Breast epithelium (tissue), 3 donors: ENCODE results near the gene SIGLEC9.

Source experiments
- POLR2A ChIP-seq: fragments of 450-650 bp; IDR thresholded peaks from one replicate; pipeline ENCODE4 v1.6.1; 2016; ENCODE audit warnings: antibody characterized with exemption, mild to moderate bottlenecking, moderate library complexity
- TF ChIP-seq, protein P1 (sequence below), 3 donors: fragments of 450-650 bp; IDR thresholded peaks; one replicate each; pipeline ENCODE4 v1.5.1; 2016 to 2017; ENCODE audit warnings: antibody characterized with exemption in 3 of 3, mild to moderate bottlenecking in 3 of 3, moderate library complexity in 3 of 3

DNA sequence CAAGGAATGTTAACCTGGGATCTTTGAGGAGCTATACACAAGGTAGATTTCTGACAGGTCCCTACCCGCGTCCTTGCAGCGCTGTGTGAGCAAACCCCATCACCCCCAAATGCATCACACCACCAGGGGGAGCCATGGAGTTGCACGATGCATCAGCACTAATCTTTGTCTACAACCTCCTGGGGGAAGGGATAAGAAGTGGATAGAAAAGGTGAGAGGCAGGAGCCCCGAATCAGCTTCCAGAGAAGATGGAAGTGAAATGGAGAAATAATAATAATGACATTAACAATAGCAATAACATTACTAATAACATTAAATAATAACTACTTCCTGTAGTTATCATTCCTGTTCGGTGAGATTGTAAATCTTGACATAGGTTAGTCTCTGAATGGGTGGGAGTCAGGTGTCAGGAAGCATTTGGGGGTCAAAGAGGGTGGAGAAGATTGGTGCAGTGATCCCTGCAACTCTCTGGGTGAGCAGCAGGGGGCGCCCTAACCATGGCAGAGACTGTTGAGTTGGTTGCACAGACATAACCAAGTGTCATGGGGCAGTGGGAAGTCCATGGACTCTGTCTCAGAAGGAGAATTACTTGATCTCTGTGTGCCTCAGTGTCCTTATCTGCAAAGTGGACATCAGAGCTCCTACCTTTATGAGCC lies 33.9 kb downstream of the SIGLEC9 start:
- TF ChIP-seq POLR2A: no peak
- TF ChIP-seq, protein P1, sequence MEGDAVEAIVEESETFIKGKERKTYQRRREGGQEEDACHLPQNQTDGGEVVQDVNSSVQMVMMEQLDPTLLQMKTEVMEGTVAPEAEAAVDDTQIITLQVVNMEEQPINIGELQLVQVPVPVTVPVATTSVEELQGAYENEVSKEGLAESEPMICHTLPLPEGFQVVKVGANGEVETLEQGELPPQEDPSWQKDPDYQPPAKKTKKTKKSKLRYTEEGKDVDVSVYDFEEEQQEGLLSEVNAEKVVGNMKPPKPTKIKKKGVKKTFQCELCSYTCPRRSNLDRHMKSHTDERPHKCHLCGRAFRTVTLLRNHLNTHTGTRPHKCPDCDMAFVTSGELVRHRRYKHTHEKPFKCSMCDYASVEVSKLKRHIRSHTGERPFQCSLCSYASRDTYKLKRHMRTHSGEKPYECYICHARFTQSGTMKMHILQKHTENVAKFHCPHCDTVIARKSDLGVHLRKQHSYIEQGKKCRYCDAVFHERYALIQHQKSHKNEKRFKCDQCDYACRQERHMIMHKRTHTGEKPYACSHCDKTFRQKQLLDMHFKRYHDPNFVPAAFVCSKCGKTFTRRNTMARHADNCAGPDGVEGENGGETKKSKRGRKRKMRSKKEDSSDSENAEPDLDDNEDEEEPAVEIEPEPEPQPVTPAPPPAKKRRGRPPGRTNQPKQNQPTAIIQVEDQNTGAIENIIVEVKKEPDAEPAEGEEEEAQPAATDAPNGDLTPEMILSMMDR (IDR thresholded peaks at IDR 0.05): peak in 1 of 3 donors; percentile 47
